A549 (cell line): ENCODE data around the gene STIMATE. TPM values are rescaled to one million over a fixed set of nuclear protein-coding genes. Genes with fewer than 3 reads are reported as not detected.

ENCODE experiments used
- ATAC-seq, 2 experiments: fragments of 200-7000 bp in 1 of 2; fragments of >200 bp in 1 of 2; cut with Nextera tagmentation in 1 of 2; cut with Tn5 transposase in 1 of 2; 3 replicates each; pipeline versions ENCODE4 v1.8.0 to v1.9.1; 2018 to 2020; ENCODE audit warnings: mild to moderate bottlenecking in 1 of 2, moderate library complexity in 1 of 2
- CTCF ChIA-PET: fragments of 300-600 bp; sonication (Branson Sonifier 250); formaldehyde crosslinking; extraction: SDS; loops from one replicate; lab custom pipeline; 2021; ENCODE audit warnings: antibody characterized with exemption, inconsistent platforms; lab: Yijun Ruan, JAX
- POLR2A ChIA-PET: fragments of 350-600 bp; formaldehyde crosslinking; extraction: SDS; loops from one replicate; lab custom pipeline; 2021; ENCODE audit warnings: antibody characterized with exemption, inconsistent platforms; lab: Yijun Ruan, JAX
- DNase-seq, 2 experiments: peaks; one replicate each; pipeline versions ENCODE4 v3.0.0 to v3.0.0-alpha.2; 2011 to 2016; ENCODE audit warnings: low read depth in 1 of 2, low spot score in 1 of 2
- FAIRE-seq: peaks from 2 replicates; lab custom pipeline; 2011; peaks lifted over from hg19 to GRCh38; lab: Jason Lieb, UNC
- H3K27ac ChIP-seq, 2 experiments: fragments of >200 bp; sonication (Bioruptor Twin); formaldehyde crosslinking; 3 replicates each; pipeline ENCODE4 v1.5.1; 2016 to 2017
- H3K4me1 ChIP-seq: fragments of >200 bp; sonication (Bioruptor Twin); formaldehyde crosslinking; 3 replicates; pipeline ENCODE4 v1.6.1; 2016
- H3K4me2 ChIP-seq: fragments of >200 bp; sonication (Bioruptor Twin); formaldehyde crosslinking; 3 replicates; pipeline ENCODE4 v1.6.1; 2016
- H3K4me3 ChIP-seq: fragments of >200 bp; sonication (Bioruptor Twin); formaldehyde crosslinking; 3 replicates; pipeline ENCODE4 v1.5.1; 2016
- H3K9me3 ChIP-seq: fragments of >200 bp; sonication (Bioruptor Twin); formaldehyde crosslinking; 3 replicates; pipeline ENCODE4 v1.6.1; 2016
- BHLHE40 ChIP-seq: IDR thresholded peaks from 2 replicates; pipeline ENCODE4 v1.6.1; 2012; ENCODE audit warnings: low read depth, low read length, inconsistent platforms
- CBX2 ChIP-seq: fragments of 200-600 bp; sonication (generic); IDR thresholded peaks from 2 replicates; pipeline ENCODE4 v1.6.1; 2016; ENCODE audit warnings: low read depth, mild to moderate bottlenecking, borderline replicate concordance
- CHD4 ChIP-seq: fragments of 200-600 bp; sonication (generic); IDR thresholded peaks from 2 replicates; pipeline ENCODE4 v1.6.1; 2016; ENCODE audit warnings: antibody characterized with exemption, mild to moderate bottlenecking, borderline replicate concordance
- E2F6 ChIP-seq: IDR thresholded peaks from 2 replicates; pipeline ENCODE4 v1.6.1; 2012; ENCODE audit warnings: low read depth, borderline replicate concordance
- EP300 ChIP-seq, 2 experiments: fragments of >200 bp; sonication (Bioruptor Twin); formaldehyde crosslinking; IDR thresholded peaks; 2 replicates in 1 of 2; 3 replicates in 1 of 2; pipeline ENCODE4 v1.6.1; 2016 to 2017
- FOSB ChIP-seq: fragments of 250-450 bp; sonication (Bioruptor Pico); IDR thresholded peaks from 2 replicates; pipeline ENCODE4 v1.5.0; 2020; ENCODE audit warnings: mild to moderate bottlenecking, moderate library complexity
- HEYL ChIP-seq: fragments of 250-450 bp; sonication (Bioruptor Pico); IDR thresholded peaks from 2 replicates; pipeline ENCODE4 v1.8.0; 2021; ENCODE audit warnings: mild to moderate bottlenecking, moderate library complexity
- HOXA7 ChIP-seq: fragments of 250-450 bp; sonication (Bioruptor Pico); IDR thresholded peaks from 2 replicates; pipeline ENCODE4 v1.5.0; 2020; ENCODE audit warnings: mild to moderate bottlenecking, moderate library complexity
- HOXB13 ChIP-seq: fragments of 250-450 bp; sonication (Bioruptor Pico); IDR thresholded peaks from 2 replicates; pipeline ENCODE4 v1.5.0; 2020; ENCODE audit warnings: low read depth, mild to moderate bottlenecking, moderate library complexity
- JUN ChIP-seq, 2 experiments: fragments of >200 bp; sonication (Bioruptor Twin); formaldehyde crosslinking; IDR thresholded peaks; 2 replicates in 1 of 2; 3 replicates in 1 of 2; pipeline ENCODE4 v1.6.1; 2016 to 2017
- KDM1A ChIP-seq: fragments of 200-600 bp; sonication (generic); IDR thresholded peaks from 2 replicates; pipeline ENCODE4 v1.6.1; 2016; ENCODE audit warnings: low read depth, mild to moderate bottlenecking
- MAFK ChIP-seq: fragments of 450-650 bp; IDR thresholded peaks from 2 replicates; pipeline ENCODE4 v1.6.1; 2014; ENCODE audit not compliant: partially characterized antibody
- NPAS2 ChIP-seq: fragments of 250-450 bp; sonication (Bioruptor Pico); IDR thresholded peaks from 2 replicates; pipeline ENCODE4 v1.8.0; 2022; ENCODE audit warnings: mild to moderate bottlenecking, moderate library complexity, borderline replicate concordance
- PBX3 ChIP-seq: IDR thresholded peaks from 2 replicates; pipeline ENCODE4 v1.6.1; 2012
- RCOR1 ChIP-seq: fragments of 150-350 bp; IDR thresholded peaks from 2 replicates; pipeline ENCODE4 v1.6.1; 2014; ENCODE audit warnings: antibody characterized with exemption, low read length, low read depth
- REST ChIP-seq: fragments of 200-600 bp; sonication (generic); IDR thresholded peaks from 2 replicates; pipeline ENCODE4 v1.6.1; 2016; ENCODE audit warnings: antibody characterized with exemption, mild to moderate bottlenecking, moderate library complexity
- SMC3 ChIP-seq: fragments of >200 bp; sonication (Bioruptor Twin); formaldehyde crosslinking; IDR thresholded peaks from 3 replicates; pipeline ENCODE4 v1.6.1; 2018; ENCODE audit warnings: inconsistent platforms
- TFCP2L1 ChIP-seq: fragments of 250-450 bp; sonication (Bioruptor Pico); IDR thresholded peaks from 2 replicates; pipeline ENCODE4 v1.5.0; 2021; ENCODE audit warnings: mild to moderate bottlenecking
- TP53 ChIP-seq: fragments of 250-450 bp; sonication (Bioruptor Pico); IDR thresholded peaks from 2 replicates; pipeline ENCODE4 v1.5.0; 2021; ENCODE audit warnings: mild to moderate bottlenecking, moderate library complexity
- ZFP36 ChIP-seq: fragments of 450-650 bp; IDR thresholded peaks from 2 replicates; pipeline ENCODE4 v1.6.1; 2014; ENCODE audit warnings: borderline replicate concordance; ENCODE audit not compliant: partially characterized antibody
- WGBS: methylation state at CpG from one replicate; pipeline ENCODE4 v1.1.6; 2017; ENCODE audit errors: missing lambda C conversion rate; 5-methylcytosine and 5-hydroxymethylcytosine counted together
- polyA plus RNA-seq, 4 experiments: library from polyadenylated mRNA; depleted of rRNA in 3 of 4; stranded (reverse); fragments of >200 nt; fragmentation: RNase III in 1 of 4; extraction: RNeasy Plus Mini Kit Qiagen cat#74134 plus additional on column Dnase treatment in 1 of 4; gene quantifications; 2 replicates in 3 of 4; 3 replicates in 1 of 4; pipeline ENCODE4 v1.2.3, GENCODE V29; 2011 to 2017

STIMATE gene
- polyA plus RNA-seq, 2 of the 4 experiments (the other 2 are of a cell fraction) = 5.2 to 5.5 TPM

GRCh38 chr3:52871761-52872160, 25.6 kb downstream of the STIMATE start:
- 77% methylated on average over 9 of the region's 9 CpGs for WGBS
- POLR2A ChIA-PET = interaction anchor here (0.6 kb wide), 1 partner anchor 281 kb away, joined by 6 read pairs; no protein-coding TSS in a partner anchor
- Histone ChIP-seq H3K9me3 (no peaks in the 10 kb centered on the region), H3K4me2 (no peak overlapping the region)
- FAIRE-seq (no peak), ATAC-seq (no peak)
- TF ChIP-seq TFCP2L1 = no peak
- no peak for TF ChIP-seq CBX2
- no peak for TF ChIP-seq NPAS2 (CRISPR knock-in tag)
- no peak for TF ChIP-seq TP53
- no peak for TF ChIP-seq MAFK
- TF ChIP-seq FOSB (CRISPR knock-in tag) = no peak
- TF ChIP-seq JUN (IDR thresholded peaks at IDR 0.05) = no peak
- no peak for TF ChIP-seq BHLHE40
- TF ChIP-seq HEYL (CRISPR knock-in tag) = no peak
- TF ChIP-seq REST = no peak
- no peak for TF ChIP-seq HOXA7 (CRISPR knock-in tag)
- no peak for TF ChIP-seq ZFP36
- TF ChIP-seq CHD4 = no peak
- no peak for TF ChIP-seq EP300 (IDR thresholded peaks at IDR 0.05)
- no peak for TF ChIP-seq HOXB13 (CRISPR knock-in tag)
- no peak for TF ChIP-seq SMC3
- TF ChIP-seq, all 56 proteins: peak for 0
- Histone ChIP-seq H3K4me1 (peaks cover 9% of the 10 kb centered on the region), H3K27ac (peak overlapping the region; percentile 23 to 35; a peak in 2 of 6 replicates), H3K4me3 (no peak overlapping the region)
- DNase-seq = no peak
- CTCF ChIA-PET = interaction anchor here (1.7 kb wide), 1 partner anchor 11 kb away, joined by 3 read pairs; no protein-coding TSS in a partner anchor

GRCh38 chr3:52870471-52870870, 26.9 kb downstream of the STIMATE start:
- ChIA-PET POLR2A (no interaction called here), CTCF (interaction anchor here (1.7 kb wide), 1 partner anchor 10 kb away, joined by 3 read pairs; no protein-coding TSS in a partner anchor)
- peaks cover 9% of the 10 kb centered on the region for H3K4me1 ChIP-seq
- ATAC-seq = no peak
- no peak overlapping the region for H3K27ac ChIP-seq
- 94% methylated on average over 10 of the region's 10 CpGs for WGBS
- FAIRE-seq = no peak
- no peak overlapping the region for H3K4me3 ChIP-seq
- no peaks in the 10 kb centered on the region for H3K9me3 ChIP-seq
- H3K4me2 ChIP-seq = no peak overlapping the region
- DNase-seq = no peak
- TF ChIP-seq CHD4 (no peak), SMC3 (no peak), PBX3 (no peak), E2F6 (no peak), KDM1A (no peak), RCOR1 (no peak), CBX2 (no peak)
